Left ventricle myocardium inferior (tissue), 1 donor: Measurements from ENCODE around the gene MAP1LC3A. TPM values are rescaled to one million over a fixed set of nuclear protein-coding genes. Genes with fewer than 3 reads are reported as not detected.

Source experiments
- DNase-seq: peaks from one replicate; pipeline ENCODE4 v3.0.0-alpha.2; 2020
- H3K27ac ChIP-seq: fragments of 200-600 bp; replicated peaks from 2 replicates; pipeline ENCODE4 v1.8.0; 2021
- H3K27me3 ChIP-seq: fragments of 200-600 bp; 2 replicates; pipeline ENCODE4 v1.8.0; 2021; ENCODE audit warnings: low read depth
- H3K36me3 ChIP-seq: fragments of 200-600 bp; 2 replicates; pipeline ENCODE4 v1.8.0; 2021
- H3K4me1 ChIP-seq: fragments of 200-600 bp; 2 replicates; pipeline ENCODE4 v1.8.0; 2021
- H3K4me3 ChIP-seq: fragments of 200-600 bp; 2 replicates; pipeline ENCODE4 v1.8.0; 2021; ENCODE audit warnings: mild to moderate bottlenecking, moderate library complexity
- H3K9me3 ChIP-seq: fragments of 200-600 bp; replicated peaks from 2 replicates; pipeline ENCODE4 v1.8.0; 2021
- intact Hi-C: fragments of 100-400 bp; cut with micrococcal nuclease; formaldehyde crosslinking; loops from one replicate; pipeline ENCODE4 v1.11.0; 2022
- total RNA-seq: library from RNA; stranded (reverse); fragmentation: NEBNext Ultra II Directional; extraction: Animal tissue kit (Norgen Biotek cat#: 25700); gene quantifications from one replicate; pipeline ENCODE4 v1.2.1, GENCODE V29; 2021
- TF ChIP-seq, protein P1 (sequence below): fragments of 200-600 bp; IDR thresholded peaks from 2 replicates; pipeline ENCODE4 v1.8.0; 2021; ENCODE audit warnings: antibody characterized with exemption, mild to moderate bottlenecking, borderline replicate concordance
- donor health status: DM: no; HTN: yes; CAD: no; lungs with severe emphysema.

The MAP1LC3A gene
- total RNA-seq, 1 donor from 2014 or later: 110 TPM

GRCh38 chr20:34579191-34579978, 20.9 kb downstream of the MAP1LC3A start:
- Histone ChIP-seq H3K9me3 (no peaks in the 10 kb centered on the region), H3K36me3 (peaks cover 10% of the 10 kb centered on the region), H3K4me1 (peaks cover 65% of the 10 kb centered on the region), H3K27me3 (no peaks in the 10 kb centered on the region), H3K4me3 (no peak overlapping the region), H3K27ac (peak overlapping the region; percentile 94)
- intact Hi-C loops: no loop called here
- TF ChIP-seq, protein P1, sequence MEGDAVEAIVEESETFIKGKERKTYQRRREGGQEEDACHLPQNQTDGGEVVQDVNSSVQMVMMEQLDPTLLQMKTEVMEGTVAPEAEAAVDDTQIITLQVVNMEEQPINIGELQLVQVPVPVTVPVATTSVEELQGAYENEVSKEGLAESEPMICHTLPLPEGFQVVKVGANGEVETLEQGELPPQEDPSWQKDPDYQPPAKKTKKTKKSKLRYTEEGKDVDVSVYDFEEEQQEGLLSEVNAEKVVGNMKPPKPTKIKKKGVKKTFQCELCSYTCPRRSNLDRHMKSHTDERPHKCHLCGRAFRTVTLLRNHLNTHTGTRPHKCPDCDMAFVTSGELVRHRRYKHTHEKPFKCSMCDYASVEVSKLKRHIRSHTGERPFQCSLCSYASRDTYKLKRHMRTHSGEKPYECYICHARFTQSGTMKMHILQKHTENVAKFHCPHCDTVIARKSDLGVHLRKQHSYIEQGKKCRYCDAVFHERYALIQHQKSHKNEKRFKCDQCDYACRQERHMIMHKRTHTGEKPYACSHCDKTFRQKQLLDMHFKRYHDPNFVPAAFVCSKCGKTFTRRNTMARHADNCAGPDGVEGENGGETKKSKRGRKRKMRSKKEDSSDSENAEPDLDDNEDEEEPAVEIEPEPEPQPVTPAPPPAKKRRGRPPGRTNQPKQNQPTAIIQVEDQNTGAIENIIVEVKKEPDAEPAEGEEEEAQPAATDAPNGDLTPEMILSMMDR: peak; percentile 68
- peak; percentile 61 for DNase-seq

DNA sequence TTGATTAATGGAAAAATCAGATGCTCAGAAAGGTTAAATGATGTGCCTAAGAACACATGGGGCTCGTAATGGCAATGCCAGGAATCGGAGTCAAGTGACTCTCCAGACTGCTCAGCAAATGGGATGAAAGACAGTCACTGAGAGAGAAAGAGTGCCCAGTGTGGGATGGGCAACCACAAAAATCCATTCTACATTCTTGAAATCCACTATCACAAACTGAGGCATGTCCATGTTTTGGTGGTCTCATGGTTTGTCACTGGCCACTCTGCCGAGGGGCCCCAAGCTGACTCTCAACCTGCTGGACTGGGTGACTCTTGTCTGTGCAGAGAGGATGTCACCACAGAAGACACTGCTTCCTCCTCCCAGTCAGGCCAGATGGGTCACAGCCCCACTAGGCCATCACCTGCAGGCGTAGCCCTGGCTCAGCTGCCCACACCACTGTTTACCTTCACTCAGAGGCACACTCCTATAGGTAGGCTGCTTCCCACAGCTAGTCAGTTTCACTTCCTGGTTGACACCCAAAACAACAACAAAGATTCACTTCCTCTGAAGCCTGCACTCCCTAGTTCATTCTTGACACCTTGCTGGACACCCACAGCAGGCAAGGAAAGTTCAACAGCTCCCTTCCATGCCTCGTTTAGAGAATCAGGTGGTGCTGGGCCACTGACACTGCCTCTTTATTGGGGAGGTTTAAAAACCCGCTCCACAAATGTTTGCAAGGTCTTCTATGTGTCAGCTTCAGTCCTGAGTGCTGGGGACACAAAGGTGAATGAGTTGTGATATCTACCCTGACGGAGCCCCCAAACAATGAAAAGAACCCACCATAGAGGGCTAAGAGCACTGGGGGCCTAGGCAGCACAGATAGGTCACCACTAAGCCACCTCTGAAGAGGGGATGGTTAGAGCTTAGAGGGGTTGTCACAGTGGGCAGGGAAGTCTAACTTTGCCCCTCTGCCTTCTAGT, 21.7 kb downstream of the MAP1LC3A start:
- no peak overlapping the region for H3K4me3 ChIP-seq
- H3K27ac ChIP-seq: peak overlapping the region; percentile 94
- intact Hi-C loops: no loop called here
- H3K4me1 ChIP-seq: peaks cover 65% of the 10 kb centered on the region
- H3K9me3 ChIP-seq: no peaks in the 10 kb centered on the region
- no peak for DNase-seq
- TF ChIP-seq, protein P1: no peak
- H3K36me3 ChIP-seq: peaks cover 7% of the 10 kb centered on the region
- no peaks in the 10 kb centered on the region for H3K27me3 ChIP-seq

DNA sequence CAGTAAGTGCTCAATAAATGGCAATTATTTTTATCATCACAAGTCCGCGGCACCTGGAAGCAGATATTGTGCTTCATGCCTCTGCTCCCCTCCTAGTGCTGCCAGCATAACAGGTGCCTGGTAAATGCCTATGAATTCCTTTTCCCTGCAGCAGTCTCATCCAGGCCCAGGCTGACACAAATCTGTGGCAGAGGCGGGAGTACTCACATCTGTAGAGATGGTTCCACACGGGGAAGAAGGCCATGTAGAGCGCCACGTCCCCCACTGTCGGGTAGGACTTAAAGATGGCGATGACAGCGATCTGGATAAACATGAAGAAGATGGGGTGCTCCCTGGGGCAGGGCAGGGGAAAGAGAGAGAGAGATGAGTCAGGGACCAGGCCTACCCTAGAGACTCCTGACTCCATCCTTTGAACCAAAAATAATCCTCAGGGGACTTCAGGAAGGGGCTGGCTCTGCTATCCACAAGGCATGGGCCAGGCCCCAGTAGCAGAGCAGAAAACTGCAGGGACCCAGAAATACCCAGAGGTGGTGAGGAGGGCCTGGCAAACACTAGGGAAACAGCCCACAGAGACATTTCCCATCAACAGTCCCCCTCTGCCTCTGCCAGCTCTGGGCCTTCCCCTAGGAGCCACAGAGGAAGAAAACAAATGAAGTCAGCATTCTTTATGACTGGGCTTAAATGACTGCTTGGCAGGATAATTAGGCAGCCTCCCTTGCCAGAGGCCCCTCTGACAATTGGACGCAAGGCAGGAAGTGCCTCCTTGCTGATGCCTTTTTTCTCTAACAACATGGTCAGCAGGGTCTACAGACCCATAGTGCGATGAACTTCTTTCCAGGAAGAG, 23.0 kb downstream of the MAP1LC3A start:
- H3K9me3 ChIP-seq: no peaks in the 10 kb centered on the region
- H3K4me3 ChIP-seq: no peak overlapping the region
- H3K4me1 ChIP-seq: peaks cover 69% of the 10 kb centered on the region
- H3K27me3 ChIP-seq: no peaks in the 10 kb centered on the region
- H3K36me3 ChIP-seq: peaks cover 6% of the 10 kb centered on the region
- peak; percentile 42 for DNase-seq
- intact Hi-C loops: no loop called here
- TF ChIP-seq, protein P1: no peak
- H3K27ac ChIP-seq: peak overlapping the region; percentile 94

DNA sequence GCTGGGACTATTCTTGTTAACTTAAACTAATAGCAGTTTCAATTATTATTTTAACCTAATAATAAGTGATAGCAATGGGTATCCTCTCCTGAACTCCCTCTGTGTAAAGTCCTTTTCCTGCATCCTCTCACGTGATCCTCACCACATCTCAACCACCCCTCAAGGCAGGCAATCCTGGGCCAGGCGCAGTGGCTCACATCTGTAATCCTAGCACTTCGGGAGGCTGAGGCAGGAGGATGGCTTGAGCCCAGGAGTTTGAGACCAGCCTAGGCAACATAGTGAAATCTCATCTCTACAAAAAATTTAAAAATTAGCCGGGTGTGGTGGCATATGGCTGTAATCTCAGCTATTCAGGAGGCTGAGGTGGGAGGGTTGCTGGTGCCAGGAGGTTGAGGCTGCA, 23.7 kb downstream of the MAP1LC3A start:
- H3K27me3 ChIP-seq: no peaks in the 10 kb centered on the region
- peaks cover 75% of the 10 kb centered on the region for H3K4me1 ChIP-seq
- TF ChIP-seq, protein P1: no peak
- H3K4me3 ChIP-seq: no peak overlapping the region
- no peaks in the 10 kb centered on the region for H3K9me3 ChIP-seq
- H3K27ac ChIP-seq: peak overlapping the region; percentile 94
- H3K36me3 ChIP-seq: peaks cover 12% of the 10 kb centered on the region
- intact Hi-C loops: no loop called here
- no peak for DNase-seq

GRCh38 chr20:34582911-34583310, 24.4 kb downstream of the MAP1LC3A start:
- no peak for DNase-seq
- peak overlapping the region; percentile 94 for H3K27ac ChIP-seq
- intact Hi-C loops: no loop called here
- peaks cover 15% of the 10 kb centered on the region for H3K36me3 ChIP-seq
- no peak overlapping the region for H3K4me3 ChIP-seq
- H3K27me3 ChIP-seq: no peaks in the 10 kb centered on the region
- TF ChIP-seq, protein P1: no peak
- peaks cover 69% of the 10 kb centered on the region for H3K4me1 ChIP-seq
- no peaks in the 10 kb centered on the region for H3K9me3 ChIP-seq
